Adipocyte (in vitro differentiated cells): ENCODE measurements around the gene RHBDD1.
"Not testable (repeated sequence)": the region's sequence is repeated elsewhere in the genome, so short reads cannot be mapped to it uniquely, and the experiment has no call there.

ENCODE experiments used
- DNase-seq: peaks from one replicate; pipeline ENCODE4 v3.0.0-alpha.2; 2015; ENCODE audit warnings: low read depth
- H3K27me3 ChIP-seq: replicated peaks from 2 replicates; pipeline ENCODE4 v1.7.0; 2013; ENCODE audit warnings: mild to moderate bottlenecking, low read length, moderate library complexity; ENCODE audit not compliant: control insufficient read depth, insufficient read depth
- H3K36me3 ChIP-seq: 2 replicates; pipeline ENCODE4 v1.7.0; 2013; ENCODE audit warnings: low read length, mild to moderate bottlenecking, moderate library complexity; ENCODE audit not compliant: control insufficient read depth, insufficient read depth, severe bottlenecking
- H3K4me1 ChIP-seq: 2 replicates; pipeline ENCODE4 v1.7.0; 2013; ENCODE audit warnings: mild to moderate bottlenecking, low read length, moderate library complexity; ENCODE audit not compliant: control insufficient read depth, insufficient read depth
- H3K4me3 ChIP-seq: 2 replicates; pipeline ENCODE4 v1.7.0; 2013; ENCODE audit warnings: mild to moderate bottlenecking, low read length, moderate library complexity
- H3K9ac ChIP-seq: 2 replicates; pipeline ENCODE4 v1.7.0; 2013; ENCODE audit warnings: mild to moderate bottlenecking, low read length, moderate library complexity
- H3K9me3 ChIP-seq: 2 replicates; pipeline ENCODE4 v1.7.0; 2013; ENCODE audit warnings: mild to moderate bottlenecking, low read length, moderate library complexity; ENCODE audit not compliant: control insufficient read depth

Gene RHBDD1

DNA sequence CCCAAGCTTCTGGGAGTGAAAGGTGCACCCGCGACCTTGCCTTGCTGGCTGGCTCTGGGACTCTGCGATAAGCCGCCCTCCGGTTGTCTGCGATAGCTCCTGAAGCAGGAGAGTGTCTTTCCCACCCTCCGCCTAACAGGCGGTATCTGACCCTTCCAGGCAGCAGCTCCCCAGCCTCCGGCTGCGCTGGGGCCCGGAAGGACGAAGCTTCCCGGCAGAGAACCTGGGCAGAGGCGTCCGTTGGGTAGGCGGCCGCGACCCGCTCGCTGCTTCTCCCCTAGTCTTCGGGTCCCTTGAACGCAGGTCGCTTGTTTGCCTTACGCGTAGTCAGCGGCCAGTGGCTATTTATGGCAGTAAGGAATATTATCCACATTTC is 446 bp upstream of the RHBDD1 start:
- Histone ChIP-seq H3K4me3 (peak overlapping the region; percentile 94), H3K9me3 (no peaks in the 10 kb centered on the region), H3K36me3 (no peaks in the 10 kb centered on the region), H3K4me1 (peaks cover 35% of the 10 kb centered on the region), H3K9ac (peak overlapping the region; percentile 97), H3K27me3 (no peaks in the 10 kb centered on the region)
- no peak for DNase-seq

DNA sequence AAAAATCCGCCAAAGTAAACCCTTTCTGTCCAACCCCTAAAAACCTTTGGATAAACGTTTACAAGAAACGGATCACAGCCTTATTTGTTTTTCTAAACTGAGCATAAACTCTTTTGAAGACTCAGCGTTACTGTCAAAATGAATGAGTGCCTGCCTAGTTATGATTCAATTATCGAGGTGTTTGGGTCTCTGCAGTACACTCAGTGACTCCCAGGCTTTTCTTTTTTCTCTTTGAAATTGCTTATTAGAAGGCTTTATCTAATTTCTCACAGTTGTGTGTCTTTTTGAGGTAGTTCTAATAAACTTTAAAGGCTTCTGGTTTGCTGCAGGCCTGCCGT is 663 bp downstream of the RHBDD1 start:
- peak overlapping the region; percentile 97 for H3K9ac ChIP-seq
- H3K36me3 ChIP-seq: no peaks in the 10 kb centered on the region
- H3K9me3 ChIP-seq: no peaks in the 10 kb centered on the region
- H3K4me1 ChIP-seq: peaks cover 35% of the 10 kb centered on the region
- H3K4me3 ChIP-seq: peak overlapping the region; percentile 94
- no peaks in the 10 kb centered on the region for H3K27me3 ChIP-seq
- DNase-seq: no peak

DNA sequence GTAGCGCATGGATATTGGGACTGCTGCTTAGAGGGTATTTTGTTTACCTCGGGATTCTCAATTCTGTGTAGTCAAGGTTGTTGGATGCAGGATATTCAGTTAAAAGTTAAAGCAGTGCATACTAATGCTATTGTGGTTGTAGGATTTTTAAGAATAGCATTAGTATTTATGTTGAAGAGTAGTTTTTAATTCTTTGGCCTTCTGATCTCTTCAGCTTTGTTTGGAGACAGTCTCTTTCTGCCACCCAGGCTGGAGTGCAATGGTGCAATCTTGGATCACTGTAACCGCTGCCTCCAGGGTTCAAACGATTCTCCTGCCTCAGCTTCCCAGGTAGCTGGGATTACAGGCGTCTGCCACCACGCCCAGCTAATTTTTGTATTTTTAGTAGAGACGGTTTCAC is 1.5 kb downstream of the RHBDD1 start:
- Histone ChIP-seq H3K27me3 (no peaks in the 10 kb centered on the region), H3K9ac (peak overlapping the region; percentile 97), H3K4me1 (peaks cover 27% of the 10 kb centered on the region), H3K4me3 (peak overlapping the region; percentile 94), H3K36me3 (no peaks in the 10 kb centered on the region), H3K9me3 (no peaks in the 10 kb centered on the region)
- no peak for DNase-seq

DNA sequence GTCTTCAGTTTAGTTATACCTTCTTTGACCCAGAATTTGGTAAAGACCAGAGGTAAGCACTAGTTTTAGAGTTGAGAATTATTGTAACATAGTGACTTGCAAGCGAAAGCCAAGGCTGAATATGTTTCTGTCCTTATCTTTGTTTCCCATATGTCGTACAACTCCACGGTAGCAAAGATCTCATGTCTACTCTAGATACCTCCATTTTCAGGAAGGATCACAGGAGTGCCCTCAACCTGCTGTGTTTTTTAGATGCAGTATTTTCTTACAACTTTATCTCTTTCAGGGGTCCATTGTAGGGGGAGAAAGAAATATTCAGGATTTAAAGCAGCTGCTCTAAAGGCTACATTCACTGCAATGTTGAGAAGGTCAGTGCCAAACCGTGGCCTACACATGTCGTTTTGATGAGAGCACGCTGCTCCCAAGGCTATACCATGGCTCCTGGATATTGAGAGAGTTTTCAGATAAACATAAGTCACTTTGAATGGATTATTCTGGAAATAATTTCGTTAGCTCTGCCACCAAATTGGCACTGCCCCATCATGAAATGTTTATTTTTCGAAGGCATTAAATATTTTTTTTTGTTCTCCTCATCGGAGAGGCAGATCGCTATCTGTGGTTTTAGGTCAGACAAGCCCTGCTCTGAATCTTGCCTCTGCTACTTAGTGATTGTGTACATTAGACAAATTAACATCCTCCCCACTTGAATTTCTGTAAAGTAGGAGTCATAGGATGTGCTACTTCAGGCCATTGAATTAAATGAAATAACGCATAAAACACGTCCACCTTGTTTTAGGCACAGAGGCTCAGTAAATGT is 2.1 kb downstream of the RHBDD1 start:
- Histone ChIP-seq H3K4me1 (peaks cover 26% of the 10 kb centered on the region), H3K9ac (no peak overlapping the region), H3K36me3 (no peaks in the 10 kb centered on the region), H3K27me3 (no peaks in the 10 kb centered on the region), H3K9me3 (no peaks in the 10 kb centered on the region), H3K4me3 (peak overlapping the region; percentile 94)
- DNase-seq: no peak

DNA sequence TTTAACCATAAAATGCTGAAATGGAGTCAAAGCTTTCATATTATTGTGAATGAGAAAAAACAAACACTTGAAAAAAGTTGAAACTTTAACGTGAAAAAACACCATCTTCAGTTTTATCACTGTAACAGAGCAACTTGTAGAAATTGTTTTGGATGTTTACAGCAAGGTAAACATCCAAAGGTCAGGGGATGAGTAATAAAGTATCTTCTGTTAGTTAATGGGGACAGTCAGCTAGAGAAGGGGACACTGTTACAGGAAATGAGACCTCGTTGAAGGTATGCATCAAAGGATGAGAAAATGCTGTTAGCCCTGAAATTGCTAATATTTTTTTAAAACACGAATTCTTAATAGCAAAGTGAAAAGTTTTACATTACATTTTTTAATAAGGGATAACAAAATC is 2.9 kb downstream of the RHBDD1 start:
- Histone ChIP-seq H3K9ac (no peak overlapping the region), H3K27me3 (no peaks in the 10 kb centered on the region), H3K36me3 (no peaks in the 10 kb centered on the region), H3K4me1 (peaks cover 25% of the 10 kb centered on the region), H3K9me3 (no peaks in the 10 kb centered on the region), H3K4me3 (no peak overlapping the region)
- DNase-seq: no peak

DNA sequence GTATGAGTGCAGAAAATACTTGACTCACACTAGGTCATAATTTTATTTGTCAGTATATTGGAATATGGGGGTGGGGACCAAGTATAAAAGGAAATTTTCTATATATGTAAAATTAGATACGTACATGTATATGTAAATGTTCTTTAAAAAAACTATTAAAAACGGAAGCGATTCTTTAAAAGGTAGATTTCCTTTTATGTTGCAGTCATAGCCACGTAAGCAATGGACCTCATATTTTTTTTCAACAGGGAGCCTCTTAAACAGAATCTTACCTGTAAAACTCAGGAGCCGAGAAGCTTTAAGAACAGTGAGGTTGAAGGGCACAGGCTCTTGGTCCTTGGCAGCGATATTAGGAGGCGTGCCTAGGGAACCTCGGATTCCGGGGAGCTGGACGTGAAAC is 3.3 kb downstream of the RHBDD1 start:
- Histone ChIP-seq H3K4me1 (peaks cover 24% of the 10 kb centered on the region), H3K9ac (no peak overlapping the region), H3K9me3 (no peaks in the 10 kb centered on the region), H3K36me3 (no peaks in the 10 kb centered on the region), H3K27me3 (no peaks in the 10 kb centered on the region), H3K4me3 (no peak overlapping the region)
- DNase-seq: no peak

DNA sequence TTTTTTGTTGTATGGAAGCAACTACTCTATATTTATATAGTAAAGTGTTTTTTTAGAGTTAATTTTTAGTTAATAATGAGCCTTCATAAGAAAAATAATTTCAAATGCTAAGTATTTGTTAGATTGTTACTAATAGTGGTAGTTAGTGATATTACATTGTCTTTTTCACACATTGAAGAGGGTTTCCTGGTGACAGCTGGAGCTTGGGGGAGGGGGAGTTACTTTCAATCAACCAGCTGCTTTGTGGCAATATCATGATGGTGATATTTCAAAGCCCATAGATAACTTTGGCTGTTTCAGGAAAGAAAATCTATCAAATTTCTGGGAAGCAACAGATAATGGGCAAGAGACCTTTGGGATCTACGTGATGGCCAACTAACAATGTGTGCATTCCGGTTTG is 4.1 kb downstream of the RHBDD1 start:
- no peak for DNase-seq
- no peaks in the 10 kb centered on the region for H3K36me3 ChIP-seq
- H3K4me1 ChIP-seq: peaks cover 24% of the 10 kb centered on the region
- no peak overlapping the region for H3K4me3 ChIP-seq
- no peaks in the 10 kb centered on the region for H3K9me3 ChIP-seq
- no peaks in the 10 kb centered on the region for H3K27me3 ChIP-seq
- H3K9ac ChIP-seq: no peak overlapping the region

DNA sequence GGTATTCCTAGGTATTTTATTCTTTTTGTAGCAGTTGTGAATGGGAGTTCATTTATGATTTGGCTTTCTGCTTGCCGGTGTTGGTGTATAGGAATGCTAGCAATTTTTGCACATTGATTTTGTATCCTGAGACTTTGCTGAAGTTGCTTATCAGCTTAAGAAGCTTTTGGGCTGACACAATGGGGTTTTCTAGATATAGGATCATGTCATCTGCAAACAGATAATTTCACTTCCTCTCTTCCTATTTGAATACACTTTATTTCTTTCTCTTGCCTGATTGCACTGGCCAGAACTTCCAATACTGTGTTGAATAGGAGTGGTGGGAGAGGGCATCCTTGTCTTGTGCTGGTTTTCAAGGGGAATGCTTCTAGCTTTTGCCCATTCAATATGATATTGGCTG is 7.1 kb downstream of the RHBDD1 start:
- peaks cover 14% of the 10 kb centered on the region for H3K4me1 ChIP-seq
- H3K36me3 ChIP-seq, H3K9me3 ChIP-seq, DNase-seq, H3K4me3 ChIP-seq, H3K27me3 ChIP-seq, H3K9ac ChIP-seq: not testable (repeated sequence)

DNA sequence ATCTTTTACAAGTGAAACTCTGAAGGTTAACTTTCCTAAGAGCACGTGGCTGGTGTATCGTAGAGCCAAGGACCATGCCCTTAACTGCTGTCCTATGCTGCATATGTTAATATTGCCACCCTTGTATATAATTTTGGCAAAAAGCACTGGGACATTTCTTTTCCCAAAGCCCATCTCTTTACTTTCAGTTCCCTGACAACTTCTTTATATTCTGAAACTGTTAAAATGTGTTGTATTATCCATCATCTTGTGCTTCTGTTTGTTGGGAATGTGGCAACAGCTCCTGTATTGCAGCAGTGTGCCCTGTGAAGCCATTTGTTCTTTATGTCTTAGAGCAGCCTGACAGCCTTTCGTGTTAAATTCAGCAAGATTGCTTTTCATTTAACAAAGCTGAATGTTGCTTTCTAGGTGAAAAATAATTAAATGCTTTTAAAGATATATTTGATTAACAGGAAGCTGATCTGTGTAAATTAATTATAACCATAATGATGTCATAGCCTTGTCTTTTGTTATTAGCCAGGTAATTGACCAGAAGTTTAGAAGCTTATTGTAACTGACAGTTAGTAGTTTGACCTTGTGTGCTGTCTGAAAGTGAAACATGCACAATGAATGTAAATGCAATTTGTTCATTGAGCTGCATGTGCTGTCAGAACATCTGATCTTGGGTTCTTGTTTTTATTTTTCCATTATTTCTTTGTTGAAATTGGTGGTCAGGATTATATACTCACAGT is 9.7 kb downstream of the RHBDD1 start:
- H3K4me1 ChIP-seq: peaks cover 13% of the 10 kb centered on the region

DNA sequence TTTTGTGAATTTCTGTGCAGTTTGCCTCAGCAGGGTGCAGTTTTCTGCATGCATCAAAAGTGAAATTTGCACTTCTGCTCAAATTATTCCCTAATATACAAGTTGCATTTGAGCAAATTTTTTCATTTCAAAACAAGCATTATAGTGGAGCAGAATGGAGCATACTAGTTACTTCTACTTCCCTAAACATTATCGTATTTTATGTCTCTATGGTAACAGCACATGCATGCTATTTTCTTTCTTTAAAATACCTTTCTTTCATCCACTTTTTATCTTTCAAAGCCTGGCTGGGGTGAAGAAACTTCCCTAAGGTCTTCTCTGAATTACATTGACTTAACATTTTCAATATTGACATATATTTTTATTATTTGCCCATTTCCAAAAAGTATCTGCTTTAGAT is 11.2 kb downstream of the RHBDD1 start:
- Histone ChIP-seq H3K36me3 (peaks cover 3% of the 10 kb centered on the region), H3K27me3 (no peaks in the 10 kb centered on the region), H3K9ac (no peak overlapping the region), H3K9me3 (no peaks in the 10 kb centered on the region), H3K4me3 (no peak overlapping the region), H3K4me1 (peaks cover 13% of the 10 kb centered on the region)
- DNase-seq: no peak

More for the DNA sequence above, 9.7 kb downstream of the RHBDD1 start:
- Histone ChIP-seq H3K4me3 (no peak overlapping the region), H3K9me3 (no peaks in the 10 kb centered on the region), H3K27me3 (no peaks in the 10 kb centered on the region), H3K36me3 (peaks cover 3% of the 10 kb centered on the region), H3K9ac (no peak overlapping the region)
- DNase-seq: peak; percentile 14

DNA sequence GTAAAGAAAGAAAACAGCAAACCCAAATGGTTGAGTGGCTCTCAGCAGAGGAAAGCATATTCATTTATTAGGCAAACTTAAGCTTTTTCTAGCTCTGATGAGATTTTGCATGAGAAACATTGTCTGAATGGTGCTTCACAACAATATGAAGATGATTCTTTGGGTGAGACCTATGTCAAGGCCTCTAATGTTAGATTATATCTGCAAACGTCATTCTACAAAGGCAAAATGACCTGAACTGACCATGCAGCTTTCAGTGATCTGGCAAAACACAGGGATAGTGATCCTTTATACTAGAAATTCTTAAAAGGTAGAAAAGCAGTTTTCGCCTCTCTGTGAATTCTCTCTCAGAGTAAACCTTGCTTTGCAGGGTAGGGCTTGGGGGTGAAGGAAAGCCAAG is 11.7 kb downstream of the RHBDD1 start:
- no peak overlapping the region for H3K4me3 ChIP-seq
- H3K27me3 ChIP-seq: no peaks in the 10 kb centered on the region
- H3K4me1 ChIP-seq: peaks cover 13% of the 10 kb centered on the region
- no peaks in the 10 kb centered on the region for H3K9me3 ChIP-seq
- DNase-seq: no peak
- peaks cover 3% of the 10 kb centered on the region for H3K36me3 ChIP-seq
- H3K9ac ChIP-seq: no peak overlapping the region
